SK-N-SH (cell line): ENCODE results near the gene ACVR2B. TPM values are rescaled to one million over a fixed set of nuclear protein-coding genes. Genes with fewer than 3 reads are reported as not detected.

Experiments
- CTCF ChIA-PET: fragments of 300-600, 350-600 bp; formaldehyde crosslinking; extraction: SDS; loops from one replicate; lab custom pipeline; 2021; lab: Yijun Ruan, JAX
- POLR2A ChIA-PET: fragments of 350-600 bp; sonication (Branson Sonifier 250); formaldehyde crosslinking; extraction: SDS; loops from one replicate; lab custom pipeline; 2020; ENCODE audit warnings: antibody characterized with exemption, inconsistent platforms; lab: Yijun Ruan, JAX
- DNase-seq: peaks from one replicate; pipeline ENCODE4 v3.0.0; 2012
- H2AFZ ChIP-seq: fragments of 200-600 bp; sonication (generic); 2 replicates; pipeline ENCODE4 v1.8.1; 2016; ENCODE audit warnings: antibody characterized with exemption, mild to moderate bottlenecking, low read depth
- H3F3A ChIP-seq: fragments of 200-600 bp; sonication (generic); replicated peaks from 2 replicates; pipeline ENCODE3; 2016; ENCODE audit warnings: antibody characterized with exemption, mild to moderate bottlenecking; ENCODE audit not compliant: insufficient read depth
- H3K27ac ChIP-seq, 2 experiments: fragments of 200-500 bp in 1 of 2; fragments of 200-600 bp in 1 of 2; sonication (Bioruptor generic) in 1 of 2; sonication (generic), shearing (Covaris generic) in 1 of 2; 2 replicates each; pipeline versions ENCODE4 v1.5.1 to v1.6.1; 2014 to 2016; ENCODE audit warnings: low read depth in 2 of 2, inconsistent platforms in 1 of 2, low read length in 1 of 2, mild to moderate bottlenecking in 1 of 2, mixed read lengths in 1 of 2
- H3K27me3 ChIP-seq: fragments of 200-600 bp; sonication (generic), shearing (Covaris generic); 2 replicates; pipeline ENCODE4 v1.6.1; 2016; ENCODE audit warnings: mixed run types; ENCODE audit not compliant: insufficient read depth
- H3K36me3 ChIP-seq, 2 experiments: fragments of 200-500 bp in 1 of 2; fragments of 200-600 bp in 1 of 2; sonication (Bioruptor generic) in 1 of 2; sonication (generic) in 1 of 2; replicated peaks in 1 of 2; 2 replicates each; pipeline versions ENCODE3 to v1.5.1; 2014 to 2016; ENCODE audit warnings: low read length in 1 of 2, mild to moderate bottlenecking in 1 of 2; ENCODE audit not compliant: insufficient read depth in 2 of 2, control insufficient read depth in 1 of 2
- H3K4me1 ChIP-seq, 2 experiments: fragments of 200-500 bp in 1 of 2; fragments of 200-600 bp in 1 of 2; sonication (Bioruptor generic) in 1 of 2; sonication (generic), shearing (Covaris generic) in 1 of 2; 2 replicates each; pipeline versions ENCODE4 v1.5.1 to v1.6.1; 2014 to 2016; ENCODE audit warnings: low read depth in 1 of 2, low read length in 1 of 2, mixed run types in 1 of 2; ENCODE audit not compliant: insufficient read depth in 2 of 2, control insufficient read depth in 1 of 2
- H3K4me2 ChIP-seq: fragments of 200-600 bp; sonication (generic), shearing (Covaris generic); 2 replicates; pipeline ENCODE4 v1.6.1; 2017; ENCODE audit warnings: mixed run types
- H3K4me3 ChIP-seq, 2 experiments: fragments of 200-500 bp in 1 of 2; fragments of 200-600 bp in 1 of 2; sonication (Bioruptor generic) in 1 of 2; sonication (generic), shearing (Covaris generic) in 1 of 2; 2 replicates each; pipeline versions ENCODE4 v1.5.1 to v1.8.1; 2014 to 2016; ENCODE audit warnings: low read depth in 2 of 2, inconsistent platforms in 1 of 2, low read length in 1 of 2, mild to moderate bottlenecking in 1 of 2, mixed read lengths in 1 of 2, moderate library complexity in 1 of 2
- H3K79me2 ChIP-seq: fragments of 200-600 bp; sonication (generic); 2 replicates; pipeline ENCODE4 v1.8.1; 2017; ENCODE audit warnings: mild to moderate bottlenecking; ENCODE audit not compliant: insufficient read depth
- H3K9ac ChIP-seq: fragments of 200-600 bp; sonication (generic); 2 replicates; pipeline ENCODE4 v1.6.1; 2017; ENCODE audit warnings: mixed run types
- H3K9me2 ChIP-seq: fragments of 200-600 bp; sonication (generic); 2 replicates; pipeline ENCODE4 v1.6.1; 2017; ENCODE audit warnings: mixed run types
- H3K9me3 ChIP-seq: fragments of 200-600 bp; sonication (generic); 2 replicates; pipeline ENCODE4 v1.6.1; 2017; ENCODE audit warnings: mixed run types, mild to moderate bottlenecking, moderate library complexity
- H4K20me1 ChIP-seq: fragments of 200-600 bp; sonication (generic); 2 replicates; pipeline ENCODE4 v1.6.1; 2017; ENCODE audit warnings: mild to moderate bottlenecking, mixed run types; ENCODE audit not compliant: insufficient read depth
- CHD2 ChIP-seq: fragments of 150-350 bp; IDR thresholded peaks from 2 replicates; pipeline ENCODE4 v1.6.1; 2018; ENCODE audit warnings: low read length; ENCODE audit not compliant: partially characterized antibody
- ELF1 ChIP-seq: IDR thresholded peaks from 2 replicates; pipeline ENCODE4 v1.4.0; 2012
- EP300 ChIP-seq, 2 experiments: IDR thresholded peaks; 2 replicates each; pipeline versions ENCODE4 v1.4.0 to v1.6.1; 2012; ENCODE audit warnings: borderline replicate concordance in 1 of 2, low read depth in 1 of 2, low read length in 1 of 2
- FOSL2 ChIP-seq: IDR thresholded peaks from 2 replicates; pipeline ENCODE4 v1.4.0; 2012; ENCODE audit warnings: low read depth, mild to moderate bottlenecking, moderate library complexity, borderline replicate concordance
- FOXJ3 ChIP-seq: sonication (generic); formaldehyde crosslinking; IDR thresholded peaks from 2 replicates; pipeline ENCODE4 v1.5.1; 2020; ENCODE audit warnings: mild to moderate bottlenecking, missing genetic modification reagents
- GABPA ChIP-seq: IDR thresholded peaks from 2 replicates; pipeline ENCODE4 v1.4.0; 2012; ENCODE audit warnings: low read depth, mild to moderate bottlenecking
- JUND ChIP-seq: IDR thresholded peaks from 2 replicates; pipeline ENCODE4 v1.4.0; 2012
- POLR2AphosphoS5 ChIP-seq: IDR thresholded peaks from 2 replicates; pipeline ENCODE4 v1.6.1; 2012; ENCODE audit warnings: low read depth, low read length
- RAD21 ChIP-seq: IDR thresholded peaks from 2 replicates; pipeline ENCODE4 v1.6.1; 2012; ENCODE audit warnings: mild to moderate bottlenecking, low read length
- RCOR1 ChIP-seq: fragments of 150-350 bp; IDR thresholded peaks from 2 replicates; pipeline ENCODE4 v1.6.1; 2017; ENCODE audit warnings: antibody characterized with exemption, low read length
- RFX5 ChIP-seq: IDR thresholded peaks from 2 replicates; pipeline ENCODE4 v1.6.1; 2012; ENCODE audit warnings: mild to moderate bottlenecking, improper control_type of control experiment, low read length
- RXRA ChIP-seq: IDR thresholded peaks from 2 replicates; pipeline ENCODE4 v1.4.0; 2012; ENCODE audit warnings: low read depth, mild to moderate bottlenecking, borderline replicate concordance
- SIN3A ChIP-seq: IDR thresholded peaks from 2 replicates; pipeline ENCODE4 v1.6.1; 2012; ENCODE audit warnings: low read depth, mild to moderate bottlenecking, low read length, moderate library complexity, borderline replicate concordance
- TCF12 ChIP-seq: IDR thresholded peaks from 2 replicates; pipeline ENCODE4 v1.4.0; 2012
- WGBS: methylation state at CpG from one replicate; pipeline ENCODE4 v1.1.6; 2017; ENCODE audit warnings: low lambda C conversion rate; 5-methylcytosine and 5-hydroxymethylcytosine counted together
- polyA plus RNA-seq, 3 experiments: library from polyadenylated mRNA; depleted of rRNA; stranded (reverse); fragments of >200 nt; gene quantifications; 2 replicates each; pipeline ENCODE4 v1.2.3, GENCODE V29; 2012
- TF ChIP-seq, protein P1 (sequence below): fragments of 200-600 bp; sonication (generic); IDR thresholded peaks from 2 replicates; pipeline ENCODE4 v1.6.1; 2017; ENCODE audit warnings: antibody characterized with exemption, mild to moderate bottlenecking, moderate library complexity
- TF ChIP-seq, protein P2 (sequence below): IDR thresholded peaks from 2 replicates; pipeline ENCODE4 v1.4.0; 2012; ENCODE audit warnings: low read depth
- TF ChIP-seq, protein P3 (sequence below): IDR thresholded peaks from 2 replicates; pipeline ENCODE4 v1.4.0; 2012; ENCODE audit warnings: low read depth, borderline replicate concordance

Gene ACVR2B
- polyA plus RNA-seq, 1 of the 3 experiments (the other 2 are of a cell fraction): 1.4 TPM

GRCh38 chr3:38489766-38490165, 36.1 kb downstream of the ACVR2B start:
- Histone ChIP-seq H3K9me2 (no peaks in the 10 kb centered on the region), H3K4me3 (no peak overlapping the region), H3K4me2 (no peak overlapping the region), H3K27ac (no peak overlapping the region), H4K20me1 (no peaks in the 10 kb centered on the region), H3K4me1 (peaks cover 0 to 7% of the 10 kb centered on the region in 2 experiments; a peak in 1 of 4 replicates), H3K9ac (no peak overlapping the region), H3F3A (no peaks in the 10 kb centered on the region), H3K9me3 (no peaks in the 10 kb centered on the region), H2AFZ (no peak overlapping the region), H3K79me2 (no peaks in the 10 kb centered on the region), H3K36me3 (peaks cover 0 to 7% of the 10 kb centered on the region in 2 experiments), H3K27me3 (no peaks in the 10 kb centered on the region)
- DNase-seq: no peak
- ChIA-PET CTCF (interaction anchor here (0.7 to 3.3 kb wide), 8 partner anchors 10 to 635 kb away, joined by 3 to 25 read pairs (median 8); partner anchors contain the start of gene XYLB), POLR2A (no interaction called here)
- 96% methylated on average over 2 of the region's 2 CpGs for WGBS
- TF ChIP-seq RAD21 (no peak), ELF1 (no peak), EP300 (IDR thresholded peaks at IDR 0.05; ENCODE audit: borderline replicate concordance in 1 of 2, low read depth in 1 of 2, low read length in 1 of 2) (no peak)

- 87% methylated on average over 11 of the region's 11 CpGs for WGBS
- no peak overlapping the region for H3K4me3 ChIP-seq
- no peaks in the 10 kb centered on the region for H3K27me3 ChIP-seq
- ChIA-PET POLR2A (no interaction called here), CTCF (interaction anchor here (0.9 to 3.3 kb wide), 9 partner anchors 11 to 354 kb away, joined by 3 to 25 read pairs (median 6); partner anchors contain the start of gene XYLB)
- DNase-seq: no peak
- H3K27ac ChIP-seq: no peak overlapping the region
- H3K79me2 ChIP-seq: no peaks in the 10 kb centered on the region
- peaks cover 3% of the 10 kb centered on the region for H3F3A ChIP-seq
- peaks cover 0 to 7% of the 10 kb centered on the region in 2 experiments; a peak in 1 of 4 replicates for H3K4me1 ChIP-seq
- no peak overlapping the region for H2AFZ ChIP-seq
- peaks cover 0 to 6% of the 10 kb centered on the region in 2 experiments for H3K36me3 ChIP-seq
- H4K20me1 ChIP-seq: no peaks in the 10 kb centered on the region
- no peaks in the 10 kb centered on the region for H3K9me3 ChIP-seq
- H3K9ac ChIP-seq: no peak overlapping the region
- H3K4me2 ChIP-seq: no peak overlapping the region
- TF ChIP-seq, protein P1, sequence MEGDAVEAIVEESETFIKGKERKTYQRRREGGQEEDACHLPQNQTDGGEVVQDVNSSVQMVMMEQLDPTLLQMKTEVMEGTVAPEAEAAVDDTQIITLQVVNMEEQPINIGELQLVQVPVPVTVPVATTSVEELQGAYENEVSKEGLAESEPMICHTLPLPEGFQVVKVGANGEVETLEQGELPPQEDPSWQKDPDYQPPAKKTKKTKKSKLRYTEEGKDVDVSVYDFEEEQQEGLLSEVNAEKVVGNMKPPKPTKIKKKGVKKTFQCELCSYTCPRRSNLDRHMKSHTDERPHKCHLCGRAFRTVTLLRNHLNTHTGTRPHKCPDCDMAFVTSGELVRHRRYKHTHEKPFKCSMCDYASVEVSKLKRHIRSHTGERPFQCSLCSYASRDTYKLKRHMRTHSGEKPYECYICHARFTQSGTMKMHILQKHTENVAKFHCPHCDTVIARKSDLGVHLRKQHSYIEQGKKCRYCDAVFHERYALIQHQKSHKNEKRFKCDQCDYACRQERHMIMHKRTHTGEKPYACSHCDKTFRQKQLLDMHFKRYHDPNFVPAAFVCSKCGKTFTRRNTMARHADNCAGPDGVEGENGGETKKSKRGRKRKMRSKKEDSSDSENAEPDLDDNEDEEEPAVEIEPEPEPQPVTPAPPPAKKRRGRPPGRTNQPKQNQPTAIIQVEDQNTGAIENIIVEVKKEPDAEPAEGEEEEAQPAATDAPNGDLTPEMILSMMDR: no peak
- no peak for TF ChIP-seq JUND
- TF ChIP-seq, protein P2, sequence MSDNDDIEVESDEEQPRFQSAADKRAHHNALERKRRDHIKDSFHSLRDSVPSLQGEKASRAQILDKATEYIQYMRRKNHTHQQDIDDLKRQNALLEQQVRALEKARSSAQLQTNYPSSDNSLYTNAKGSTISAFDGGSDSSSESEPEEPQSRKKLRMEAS: no peak
- no peak for TF ChIP-seq RCOR1
- TF ChIP-seq RAD21: no peak
- TF ChIP-seq CHD2: no peak
- TF ChIP-seq EP300 (IDR thresholded peaks at IDR 0.05; ENCODE audit: borderline replicate concordance in 1 of 2, low read depth in 1 of 2, low read length in 1 of 2): no peak
- no peak for TF ChIP-seq FOSL2
- TF ChIP-seq RXRA: no peak
- TF ChIP-seq RFX5: no peak
- TF ChIP-seq, protein P3, sequence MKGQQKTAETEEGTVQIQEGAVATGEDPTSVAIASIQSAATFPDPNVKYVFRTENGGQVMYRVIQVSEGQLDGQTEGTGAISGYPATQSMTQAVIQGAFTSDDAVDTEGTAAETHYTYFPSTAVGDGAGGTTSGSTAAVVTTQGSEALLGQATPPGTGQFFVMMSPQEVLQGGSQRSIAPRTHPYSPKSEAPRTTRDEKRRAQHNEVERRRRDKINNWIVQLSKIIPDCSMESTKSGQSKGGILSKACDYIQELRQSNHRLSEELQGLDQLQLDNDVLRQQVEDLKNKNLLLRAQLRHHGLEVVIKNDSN: no peak
- TF ChIP-seq FOXJ3: no peak
- TF ChIP-seq TCF12: no peak
- no peak for TF ChIP-seq GABPA
- no peak for TF ChIP-seq POLR2AphosphoS5
- TF ChIP-seq SIN3A: no peak
- TF ChIP-seq, all 33 proteins: peak for 0
- no peaks in the 10 kb centered on the region for H3K9me2 ChIP-seq
Observed at GRCh38 chr3:38490281-38491030, 36.8 kb downstream of the ACVR2B start.
